WTC11 (cell line): ENCODE results near the gene LRRC34.

Source experiments
- ETV6 ChIP-seq: sonication (generic); formaldehyde crosslinking; IDR thresholded peaks from 2 replicates; pipeline ENCODE4 v1.8.1; 2022; ENCODE audit warnings: mild to moderate bottlenecking, missing genetic modification reagents
- NR3C1 ChIP-seq: sonication (generic); formaldehyde crosslinking; conservative IDR thresholded peaks from 2 replicates; pipeline ENCODE4 v1.8.1; 2023; ENCODE audit warnings: low read depth, mild to moderate bottlenecking, missing genetic modification reagents
- TEAD1 ChIP-seq: sonication (generic); formaldehyde crosslinking; IDR thresholded peaks from 2 replicates; pipeline ENCODE4 v1.8.0; 2022; ENCODE audit warnings: mild to moderate bottlenecking, missing genetic modification reagents
- TEAD4 ChIP-seq: sonication (generic); formaldehyde crosslinking; IDR thresholded peaks from 2 replicates; pipeline ENCODE4 v1.8.0; 2022; ENCODE audit warnings: mild to moderate bottlenecking, missing genetic modification reagents
- ZBTB43 ChIP-seq: sonication (generic); formaldehyde crosslinking; IDR thresholded peaks from 2 replicates; pipeline ENCODE4 v1.8.1; 2023; ENCODE audit warnings: mild to moderate bottlenecking, missing genetic modification reagents
- TF ChIP-seq, protein P1 (sequence below): fragments of 200-600 bp; IDR thresholded peaks from 2 replicates; pipeline ENCODE4 v1.8.0; 2022; ENCODE audit warnings: antibody characterized with exemption

DNA sequence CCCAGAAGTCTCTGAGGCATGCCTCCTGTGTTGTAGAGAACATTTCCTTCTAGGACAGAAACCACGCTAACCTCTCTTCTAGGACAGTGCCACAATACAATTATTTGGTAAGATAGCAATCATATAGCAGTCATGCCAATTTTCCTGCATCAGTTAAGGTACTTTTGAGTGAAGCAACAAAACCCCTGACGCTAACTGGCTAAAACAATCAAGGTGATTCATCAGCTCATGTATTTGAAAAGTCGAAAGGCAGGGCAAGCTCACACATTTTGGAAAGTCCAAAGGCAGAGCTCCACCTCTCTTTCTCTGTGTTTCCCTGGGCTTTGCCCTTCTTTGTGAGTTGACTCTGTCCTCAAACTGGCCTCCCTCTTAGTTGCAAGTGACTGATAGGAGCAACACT is 58.0 kb downstream of the LRRC34 start:
- TF ChIP-seq NR3C1 (CRISPR knock-in tag) (no peak), ZBTB43 (CRISPR knock-in tag) (no peak), ETV6 (CRISPR knock-in tag) (no peak), TEAD1 (CRISPR knock-in tag) (no peak), TEAD4 (no peak)
- TF ChIP-seq, protein P1, sequence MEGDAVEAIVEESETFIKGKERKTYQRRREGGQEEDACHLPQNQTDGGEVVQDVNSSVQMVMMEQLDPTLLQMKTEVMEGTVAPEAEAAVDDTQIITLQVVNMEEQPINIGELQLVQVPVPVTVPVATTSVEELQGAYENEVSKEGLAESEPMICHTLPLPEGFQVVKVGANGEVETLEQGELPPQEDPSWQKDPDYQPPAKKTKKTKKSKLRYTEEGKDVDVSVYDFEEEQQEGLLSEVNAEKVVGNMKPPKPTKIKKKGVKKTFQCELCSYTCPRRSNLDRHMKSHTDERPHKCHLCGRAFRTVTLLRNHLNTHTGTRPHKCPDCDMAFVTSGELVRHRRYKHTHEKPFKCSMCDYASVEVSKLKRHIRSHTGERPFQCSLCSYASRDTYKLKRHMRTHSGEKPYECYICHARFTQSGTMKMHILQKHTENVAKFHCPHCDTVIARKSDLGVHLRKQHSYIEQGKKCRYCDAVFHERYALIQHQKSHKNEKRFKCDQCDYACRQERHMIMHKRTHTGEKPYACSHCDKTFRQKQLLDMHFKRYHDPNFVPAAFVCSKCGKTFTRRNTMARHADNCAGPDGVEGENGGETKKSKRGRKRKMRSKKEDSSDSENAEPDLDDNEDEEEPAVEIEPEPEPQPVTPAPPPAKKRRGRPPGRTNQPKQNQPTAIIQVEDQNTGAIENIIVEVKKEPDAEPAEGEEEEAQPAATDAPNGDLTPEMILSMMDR = no peak
